B cell (primary cell): Measurements from ENCODE around the gene PDLIM7. TPM values are rescaled to one million over a fixed set of nuclear protein-coding genes. Genes with fewer than 3 reads are reported as not detected.

Source experiments
- ATAC-seq: fragments of 200-7000 bp; cut with Tn5 transposase; one replicate; pipeline ENCODE4 v1.10.0; 2021; ENCODE audit warnings: low read depth, mild to moderate bottlenecking, moderate number of reproducible peaks, moderate library complexity
- CTCF ChIA-PET: fragments of 350-600 bp; sonication (Branson Sonifier 250); formaldehyde crosslinking; loops from one replicate; lab custom pipeline; 2021; ENCODE audit warnings: antibody characterized with exemption, inconsistent platforms; lab: Charles Lee
- POLR2A ChIA-PET: fragments of 350-600 bp; sonication (Branson Sonifier 250); formaldehyde crosslinking; loops from one replicate; lab custom pipeline; 2021; ENCODE audit warnings: antibody characterized with exemption; lab: Charles Lee
- DNase-seq: peaks from one replicate; pipeline ENCODE4 v3.0.0; 2013
- H2AFZ ChIP-seq: 2 replicates; pipeline ENCODE4 v1.6.1; 2012; ENCODE audit warnings: mild to moderate bottlenecking, low read depth, low read length; ENCODE audit not compliant: insufficient read depth, poor library complexity, severe bottlenecking
- H3K27ac ChIP-seq, 2 donors: 1 replicate in 1 of 2; 2 replicates in 1 of 2; pipeline ENCODE4 v1.5.1; 2012 to 2013; ENCODE audit warnings: low read length in 2 of 2, mild to moderate bottlenecking in 2 of 2, moderate library complexity in 1 of 2
- H3K27me3 ChIP-seq, 4 experiments: fragments of 200-600 bp in 1 of 4; sonication (generic) in 1 of 4; replicated peaks in 1 of 4; 1 replicate in 2 of 4; 2 replicates in 2 of 4; pipeline versions ENCODE4 v1.6.1 to v1.7.0; 2013 to 2016; ENCODE audit warnings: low read length in 3 of 4, mild to moderate bottlenecking in 2 of 4, mixed read lengths in 1 of 4, moderate library complexity in 1 of 4; ENCODE audit not compliant: insufficient read depth in 4 of 4, control insufficient read depth in 3 of 4; ENCODE audit errors: control extremely low read depth in 1 of 4
- H3K36me3 ChIP-seq, 2 experiments: replicated peaks in 1 of 2; 1 replicate in 1 of 2; 2 replicates in 1 of 2; pipeline versions ENCODE4 v1.6.1 to v1.7.1; 2013; ENCODE audit warnings: low read length in 1 of 2; ENCODE audit not compliant: insufficient read depth in 2 of 2, control insufficient read depth in 1 of 2; ENCODE audit errors: control extremely low read depth in 1 of 2, extremely low read depth in 1 of 2
- H3K4me1 ChIP-seq, 2 donors: fragments of 200-600 bp in 1 of 2; sonication (generic) in 1 of 2; 1 replicate in 1 of 2; 2 replicates in 1 of 2; pipeline versions ENCODE4 v1.5.1 to v1.6.1; 2013 to 2017; ENCODE audit warnings: low read length in 2 of 2; ENCODE audit not compliant: control insufficient read depth in 2 of 2, insufficient read depth in 2 of 2
- H3K4me2 ChIP-seq: replicated peaks from 2 replicates; pipeline ENCODE3; 2012; ENCODE audit warnings: mild to moderate bottlenecking, low read depth, low read length; ENCODE audit not compliant: poor library complexity, severe bottlenecking
- H3K4me3 ChIP-seq, 5 experiments: fragments of 200-600 bp in 1 of 5; sonication (generic) in 1 of 5; 1 replicate in 3 of 5; 2 replicates in 2 of 5; pipeline versions ENCODE4 v1.5.1 to v1.7.0; 2011 to 2016; ENCODE audit warnings: low read length in 4 of 5, mild to moderate bottlenecking in 4 of 5, low read depth in 2 of 5, control low read depth in 1 of 5, moderate library complexity in 1 of 5; ENCODE audit not compliant: insufficient read depth in 1 of 5; ENCODE audit errors: control extremely low read depth in 1 of 5, extremely low read depth in 1 of 5
- H3K79me2 ChIP-seq: fragments of 200-600 bp; sonication (generic); one replicate; pipeline ENCODE4 v1.6.0; 2016; ENCODE audit warnings: low read length; ENCODE audit not compliant: control insufficient read depth, insufficient read depth
- H3K9ac ChIP-seq: fragments of 200-600 bp; sonication (generic); 2 replicates; pipeline ENCODE4 v1.6.1; 2017; ENCODE audit warnings: mild to moderate bottlenecking, low read length, moderate library complexity
- H3K9me3 ChIP-seq, 3 donors: one replicate each; pipeline versions ENCODE4 v1.6.1 to v1.7.1; 2013; ENCODE audit warnings: low read length in 2 of 3; ENCODE audit not compliant: control insufficient read depth in 2 of 3, insufficient read depth in 1 of 3; ENCODE audit errors: control extremely low read depth in 1 of 3
- H4K20me1 ChIP-seq: 2 replicates; pipeline ENCODE4 v1.6.0; 2012; ENCODE audit warnings: mild to moderate bottlenecking, low read length; ENCODE audit not compliant: insufficient read depth, control insufficient read depth, poor library complexity, severe bottlenecking
- H3K27ac Mint-ChIP-seq: one replicate; pipeline ENCODE4 v1.8.0; 2021; ENCODE audit warnings: mixed read lengths
- H3K27me3 Mint-ChIP-seq: one replicate; pipeline ENCODE4 v1.8.0; 2021; ENCODE audit warnings: mixed read lengths
- H3K4me1 Mint-ChIP-seq: one replicate; pipeline ENCODE4 v1.8.0; 2021; ENCODE audit warnings: mixed read lengths
- H3K4me3 Mint-ChIP-seq: one replicate; pipeline ENCODE4 v1.8.0; 2021; ENCODE audit warnings: mixed read lengths
- H3K9me3 Mint-ChIP-seq: one replicate; pipeline ENCODE4 v1.8.0; 2022; ENCODE audit warnings: mixed read lengths; ENCODE audit not compliant: insufficient read depth
- CTCF ChIP-seq: fragments of 200-600 bp; IDR thresholded peaks from one replicate; pipeline ENCODE4 v1.8.0; 2022; ENCODE audit warnings: antibody characterized with exemption, mild to moderate bottlenecking
- EZH2 ChIP-seq: IDR thresholded peaks from 2 replicates; pipeline ENCODE4 v1.6.1; 2012; ENCODE audit warnings: borderline replicate concordance, low read depth, mild to moderate bottlenecking, moderate library complexity, low read length; ENCODE audit not compliant: insufficient read depth, poor library complexity, severe bottlenecking
- WGBS: methylation state at CpG from one replicate; pipeline ENCODE4 v1.1.5; 2013; ENCODE audit warnings: missing lambda C conversion rate; ENCODE audit not compliant: insufficient coverage; 5-methylcytosine and 5-hydroxymethylcytosine counted together
- intact Hi-C: fragments of 100-400 bp; cut with micrococcal nuclease; formaldehyde crosslinking; loops from one replicate; pipeline ENCODE4 v1.10.0; 2022
- polyA plus RNA-seq: library from polyadenylated mRNA; depleted of rRNA; stranded (reverse); fragments of >200 nt; gene quantifications from 2 replicates; pipeline ENCODE4 v1.2.3, GENCODE V29; 2012
- total RNA-seq, 2 donors: library from RNA; stranded (reverse); fragments of 120-200 nt in 1 of 2; gene quantifications; 1 replicate in 1 of 2; 2 replicates in 1 of 2; pipeline versions ENCODE4 v1.2.3 to v1.2.4, GENCODE V29; 2013 to 2022

PDLIM7 gene
- total and polyA plus RNA-seq, 2 donors (not counting 1 experiment from before 2014, with no cell fraction given) = 23.9 to 25.8 TPM

GRCh38 chr5:177539411-177539810, 42.0 kb upstream of the PDLIM7 start:
- DNase-seq (no peak), ATAC-seq (no peak)
- H3K4me1 Mint-ChIP-seq = no peaks in the 10 kb centered on the region
- H3K4me3 Mint-ChIP-seq = no peak overlapping the region
- H3K4me1 ChIP-seq = no peaks in the 10 kb centered on the region
- WGBS = 95% methylated on average over 2 of the region's 2 CpGs
- H3K27ac ChIP-seq = no peak overlapping the region
- H3K4me2 ChIP-seq = no peak overlapping the region
- peaks cover 0 to 42% of the 10 kb centered on the region in 2 experiments for H3K36me3 ChIP-seq
- H3K79me2 ChIP-seq = peaks cover 70% of the 10 kb centered on the region
- no peak overlapping the region for H3K27ac Mint-ChIP-seq
- no peaks in the 10 kb centered on the region for H3K9me3 ChIP-seq
- no peak overlapping the region for H3K4me3 ChIP-seq
- H3K27me3 Mint-ChIP-seq = no peaks in the 10 kb centered on the region
- ChIA-PET CTCF (no interaction called here), POLR2A (no interaction called here)
- no peak overlapping the region for H3K9ac ChIP-seq
- no peaks in the 10 kb centered on the region for H3K27me3 ChIP-seq
- H3K9me3 Mint-ChIP-seq = no peaks in the 10 kb centered on the region
- H4K20me1 ChIP-seq = peaks cover 70% of the 10 kb centered on the region
- intact Hi-C loops = no loop called here
- no peak overlapping the region for H2AFZ ChIP-seq
- no peak for TF ChIP-seq CTCF
- TF ChIP-seq EZH2 = no peak

- Mint-ChIP-seq H3K9me3 (no peaks in the 10 kb centered on the region), H3K27me3 (no peaks in the 10 kb centered on the region), H3K27ac (no peak overlapping the region), H3K4me3 (no peak overlapping the region), H3K4me1 (no peaks in the 10 kb centered on the region)
- H4K20me1 ChIP-seq = peaks cover 66% of the 10 kb centered on the region
- H3K9me3 ChIP-seq = no peaks in the 10 kb centered on the region
- intact Hi-C loops = no loop called here
- no peak overlapping the region for H3K9ac ChIP-seq
- peaks cover 0 to 42% of the 10 kb centered on the region in 2 experiments for H3K36me3 ChIP-seq
- H3K27ac ChIP-seq = no peak overlapping the region
- WGBS = 98% methylated on average over 8 of the region's 10 CpGs
- H3K4me2 ChIP-seq = no peak overlapping the region
- H3K27me3 ChIP-seq = no peaks in the 10 kb centered on the region
- ATAC-seq (no peak), DNase-seq (no peak)
- no peak overlapping the region for H2AFZ ChIP-seq
- peaks cover 64% of the 10 kb centered on the region for H3K79me2 ChIP-seq
- no peak for TF ChIP-seq EZH2
- TF ChIP-seq CTCF = no peak
- H3K4me3 ChIP-seq = no peak overlapping the region
- ChIA-PET POLR2A (no interaction called here), CTCF (no interaction called here)
- H3K4me1 ChIP-seq = no peaks in the 10 kb centered on the region
Observed at GRCh38 chr5:177538876-177539275, 41.5 kb upstream of the PDLIM7 start.
